ENCODE results near the gene FN1.

DNA sequence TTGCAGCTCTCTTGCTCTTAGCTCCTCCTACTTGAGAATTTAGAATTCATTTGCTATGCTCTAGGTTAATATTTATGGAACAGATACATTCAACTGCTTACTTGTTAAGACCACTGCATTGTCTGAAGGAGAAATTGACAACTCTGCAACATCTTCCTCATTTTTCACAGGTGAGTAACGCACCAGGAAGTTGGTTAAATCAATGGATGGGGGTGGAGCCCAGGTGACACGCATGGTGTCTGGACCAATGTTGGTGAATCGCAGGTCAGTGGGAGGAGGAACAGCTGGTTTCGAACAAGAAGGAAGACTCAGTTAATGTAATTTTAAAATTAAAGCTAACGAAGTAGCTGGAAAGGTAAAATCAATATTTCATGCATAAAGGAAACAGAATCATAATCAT lies 44.3 kb downstream of the FN1 start:
- TF ChIP-seq, protein P1, sequence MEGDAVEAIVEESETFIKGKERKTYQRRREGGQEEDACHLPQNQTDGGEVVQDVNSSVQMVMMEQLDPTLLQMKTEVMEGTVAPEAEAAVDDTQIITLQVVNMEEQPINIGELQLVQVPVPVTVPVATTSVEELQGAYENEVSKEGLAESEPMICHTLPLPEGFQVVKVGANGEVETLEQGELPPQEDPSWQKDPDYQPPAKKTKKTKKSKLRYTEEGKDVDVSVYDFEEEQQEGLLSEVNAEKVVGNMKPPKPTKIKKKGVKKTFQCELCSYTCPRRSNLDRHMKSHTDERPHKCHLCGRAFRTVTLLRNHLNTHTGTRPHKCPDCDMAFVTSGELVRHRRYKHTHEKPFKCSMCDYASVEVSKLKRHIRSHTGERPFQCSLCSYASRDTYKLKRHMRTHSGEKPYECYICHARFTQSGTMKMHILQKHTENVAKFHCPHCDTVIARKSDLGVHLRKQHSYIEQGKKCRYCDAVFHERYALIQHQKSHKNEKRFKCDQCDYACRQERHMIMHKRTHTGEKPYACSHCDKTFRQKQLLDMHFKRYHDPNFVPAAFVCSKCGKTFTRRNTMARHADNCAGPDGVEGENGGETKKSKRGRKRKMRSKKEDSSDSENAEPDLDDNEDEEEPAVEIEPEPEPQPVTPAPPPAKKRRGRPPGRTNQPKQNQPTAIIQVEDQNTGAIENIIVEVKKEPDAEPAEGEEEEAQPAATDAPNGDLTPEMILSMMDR (conservative IDR thresholded peaks at IDR 0.05; ENCODE audit: low read depth, low read length): no peak
- TF ChIP-seq EZH2 (IDR thresholded peaks at IDR 0.05; ENCODE audit: borderline replicate concordance, low read depth, low read length, poor library complexity, severe bottlenecking): no peak
